GM23338 (cell line): Measurements from ENCODE around the gene CES2.

Source experiments
- EZH2 ChIP-seq: fragments of 200-600 bp; sonication (generic); IDR thresholded peaks from one replicate; pipeline ENCODE4 v1.8.0; 2017; ENCODE audit warnings: antibody characterized with exemption, mild to moderate bottlenecking, low read depth; ENCODE audit not compliant: unreplicated experiment
- TF ChIP-seq, protein P1 (sequence below), 2 experiments: fragments of 200-600 bp in 1 of 2; sonication (generic) in 1 of 2; conservative IDR thresholded peaks; 2 replicates each; pipeline versions ENCODE4 v1.5.1 to v1.6.1; 2016 to 2017; ENCODE audit warnings: antibody characterized with exemption in 2 of 2, low read depth in 2 of 2, mild to moderate bottlenecking in 2 of 2, moderate library complexity in 1 of 2
- TF ChIP-seq, protein P2 (sequence below): IDR thresholded peaks from one replicate; pipeline ENCODE4 v1.6.1; 2018; ENCODE audit warnings: antibody characterized with exemption; ENCODE audit not compliant: unreplicated experiment

- TF ChIP-seq, protein P1, sequence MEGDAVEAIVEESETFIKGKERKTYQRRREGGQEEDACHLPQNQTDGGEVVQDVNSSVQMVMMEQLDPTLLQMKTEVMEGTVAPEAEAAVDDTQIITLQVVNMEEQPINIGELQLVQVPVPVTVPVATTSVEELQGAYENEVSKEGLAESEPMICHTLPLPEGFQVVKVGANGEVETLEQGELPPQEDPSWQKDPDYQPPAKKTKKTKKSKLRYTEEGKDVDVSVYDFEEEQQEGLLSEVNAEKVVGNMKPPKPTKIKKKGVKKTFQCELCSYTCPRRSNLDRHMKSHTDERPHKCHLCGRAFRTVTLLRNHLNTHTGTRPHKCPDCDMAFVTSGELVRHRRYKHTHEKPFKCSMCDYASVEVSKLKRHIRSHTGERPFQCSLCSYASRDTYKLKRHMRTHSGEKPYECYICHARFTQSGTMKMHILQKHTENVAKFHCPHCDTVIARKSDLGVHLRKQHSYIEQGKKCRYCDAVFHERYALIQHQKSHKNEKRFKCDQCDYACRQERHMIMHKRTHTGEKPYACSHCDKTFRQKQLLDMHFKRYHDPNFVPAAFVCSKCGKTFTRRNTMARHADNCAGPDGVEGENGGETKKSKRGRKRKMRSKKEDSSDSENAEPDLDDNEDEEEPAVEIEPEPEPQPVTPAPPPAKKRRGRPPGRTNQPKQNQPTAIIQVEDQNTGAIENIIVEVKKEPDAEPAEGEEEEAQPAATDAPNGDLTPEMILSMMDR (conservative IDR thresholded peaks at IDR 0.05; ENCODE audit: low read depth in 2 of 2): no peak
- TF ChIP-seq EZH2: no peak
- TF ChIP-seq, protein P2, sequence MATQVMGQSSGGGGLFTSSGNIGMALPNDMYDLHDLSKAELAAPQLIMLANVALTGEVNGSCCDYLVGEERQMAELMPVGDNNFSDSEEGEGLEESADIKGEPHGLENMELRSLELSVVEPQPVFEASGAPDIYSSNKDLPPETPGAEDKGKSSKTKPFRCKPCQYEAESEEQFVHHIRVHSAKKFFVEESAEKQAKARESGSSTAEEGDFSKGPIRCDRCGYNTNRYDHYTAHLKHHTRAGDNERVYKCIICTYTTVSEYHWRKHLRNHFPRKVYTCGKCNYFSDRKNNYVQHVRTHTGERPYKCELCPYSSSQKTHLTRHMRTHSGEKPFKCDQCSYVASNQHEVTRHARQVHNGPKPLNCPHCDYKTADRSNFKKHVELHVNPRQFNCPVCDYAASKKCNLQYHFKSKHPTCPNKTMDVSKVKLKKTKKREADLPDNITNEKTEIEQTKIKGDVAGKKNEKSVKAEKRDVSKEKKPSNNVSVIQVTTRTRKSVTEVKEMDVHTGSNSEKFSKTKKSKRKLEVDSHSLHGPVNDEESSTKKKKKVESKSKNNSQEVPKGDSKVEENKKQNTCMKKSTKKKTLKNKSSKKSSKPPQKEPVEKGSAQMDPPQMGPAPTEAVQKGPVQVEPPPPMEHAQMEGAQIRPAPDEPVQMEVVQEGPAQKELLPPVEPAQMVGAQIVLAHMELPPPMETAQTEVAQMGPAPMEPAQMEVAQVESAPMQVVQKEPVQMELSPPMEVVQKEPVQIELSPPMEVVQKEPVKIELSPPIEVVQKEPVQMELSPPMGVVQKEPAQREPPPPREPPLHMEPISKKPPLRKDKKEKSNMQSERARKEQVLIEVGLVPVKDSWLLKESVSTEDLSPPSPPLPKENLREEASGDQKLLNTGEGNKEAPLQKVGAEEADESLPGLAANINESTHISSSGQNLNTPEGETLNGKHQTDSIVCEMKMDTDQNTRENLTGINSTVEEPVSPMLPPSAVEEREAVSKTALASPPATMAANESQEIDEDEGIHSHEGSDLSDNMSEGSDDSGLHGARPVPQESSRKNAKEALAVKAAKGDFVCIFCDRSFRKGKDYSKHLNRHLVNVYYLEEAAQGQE: no peak
Measured at GRCh38 chr16:66908116-66908515, 27.2 kb upstream of the CES2 start.
